Erythroblast (primary cell): Measurements from ENCODE around the gene TACR1.

ENCODE experiments used
- GATA1 ChIP-seq: IDR thresholded peaks from 2 replicates; pipeline ENCODE4 v1.6.1; 2011; ENCODE audit warnings: low read depth, mild to moderate bottlenecking, control low read depth, low read length, moderate library complexity
- POLR2A ChIP-seq: IDR thresholded peaks from 2 replicates; pipeline ENCODE4 v1.6.1; 2011; ENCODE audit warnings: mild to moderate bottlenecking, low read length

DNA sequence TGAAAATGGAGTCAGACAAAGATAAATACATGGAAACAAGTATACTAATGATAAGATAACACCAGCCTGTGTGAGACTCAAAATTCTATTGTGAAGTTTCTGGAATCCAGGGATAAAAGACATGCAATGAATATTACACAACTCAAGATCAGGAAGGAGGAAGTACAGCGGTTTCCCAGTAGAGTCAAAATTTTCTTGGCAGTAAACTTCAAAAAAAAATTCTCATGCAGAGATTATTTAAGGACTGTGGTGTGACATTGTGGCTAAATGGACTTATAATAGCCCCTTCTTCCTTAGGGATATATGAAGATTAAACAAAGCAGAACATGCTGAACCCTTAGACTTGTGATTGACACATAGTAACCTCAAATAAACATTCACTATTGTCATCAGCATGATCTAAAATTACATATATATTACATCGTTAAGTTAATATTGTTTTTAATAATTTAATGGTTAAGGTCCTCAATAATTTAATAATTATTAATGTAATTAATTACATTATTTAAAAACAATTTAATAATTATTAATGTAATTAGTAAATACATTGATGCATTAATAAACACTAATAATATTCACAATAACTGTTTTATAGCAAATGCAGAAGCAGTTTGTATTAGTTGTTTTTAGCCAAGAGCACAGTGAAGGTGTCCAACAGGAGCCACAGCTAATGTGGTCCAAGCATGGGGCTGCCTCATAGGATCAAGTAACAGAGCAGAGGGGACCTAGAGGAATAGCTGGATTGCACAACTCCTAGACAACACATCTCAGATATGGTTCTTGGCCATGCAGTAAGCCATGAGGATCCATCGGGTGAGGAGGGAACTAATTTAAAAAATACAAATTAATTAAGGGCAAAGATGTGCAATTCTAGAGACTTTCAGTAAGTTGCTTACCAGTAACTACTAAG lies 163.6 kb downstream of the TACR1 start:
- TF ChIP-seq POLR2A (no peak), GATA1 (no peak)
